Measurements from ENCODE around the gene USHBP1. TPM values are rescaled to one million over a fixed set of nuclear protein-coding genes. Genes with fewer than 3 reads are reported as not detected.
A peak's percentile ranks its signal among the peaks of the same experiment; 100 is the strongest.

USHBP1 gene
- total and polyA plus RNA-seq, 2 of the 4 experiments (the other 2 are of a cell fraction) = not detected

GRCh38 chr19:17266975-17267788, 2.6 kb upstream of the USHBP1 start, which contains the start of gene BABAM1 (continued):
- TF ChIP-seq USF2 (IDR thresholded peaks at IDR 0.05; ENCODE audit: low read depth, low read length) (peak; percentile 40; the same call in 1 of the 2 replicates), NFE2L2 (IDR thresholded peaks at IDR 0.05; ENCODE audit: low read depth, low read length) (no peak)

- H3K56ac ChIP-seq (ENCODE audit: extremely low read depth, insufficient read depth, low read length) = no peak overlapping the region
- no peak overlapping the region for H3K14ac ChIP-seq (replicated peaks; ENCODE audit: low read depth, low read length)
- BruUV-seq (replicated peaks) = no TSS peak
- H3K4me2 ChIP-seq (ENCODE audit: low read depth, low read length) = no peak overlapping the region
- no peaks in the 10 kb centered on the region for H3K9me1 ChIP-seq (ENCODE audit: insufficient read depth, low read length)
- H2BK5ac ChIP-seq (ENCODE audit: low read depth, low read length, poor library complexity, severe bottlenecking) = no peak overlapping the region
- no peak overlapping the region for H2AK9ac ChIP-seq (replicated peaks; ENCODE audit: low read depth, low read length, poor library complexity)
- no peak overlapping the region for H3K4me3 ChIP-seq (ENCODE audit: insufficient read depth, low read depth, low read length)
- H3K27ac ChIP-seq (ENCODE audit: insufficient read depth, low read length) = no peak overlapping the region
- no peaks in the 10 kb centered on the region for H3K9me3 ChIP-seq (ENCODE audit: control insufficient read depth, insufficient read depth, low read length)
- POLR2A ChIA-PET (ENCODE audit: unreplicated experiment) = interaction anchor here (0.7 kb wide), 1 partner anchor 51 kb away, joined by 4 read pairs; the partner anchor contains the start of gene USE1
- no peak overlapping the region for H3K9ac ChIP-seq (ENCODE audit: low read depth, low read length)
- no peak for ATAC-seq (ENCODE audit: low read depth)
- H4K5ac ChIP-seq (ENCODE audit: low read depth, low read length) = peak overlapping the region; percentile 11; the same call in 1 of the 2 replicates
- dilution Hi-C loops (cut with HindIII; ENCODE audit: low sequenced_read_pairs, unreplicated experiment) = no loop called here
- H2AFZ ChIP-seq (replicated peaks; ENCODE audit: low read length, poor library complexity) = peak overlapping the region; percentile 36
- H2BK120ac ChIP-seq (ENCODE audit: low read depth, low read length) = no peak overlapping the region
- no peak for DNase-seq
- H3K36me3 ChIP-seq (ENCODE audit: control insufficient read depth, insufficient read depth, low read length) = peaks cover 9% of the 10 kb centered on the region; the same call in 1 of the 2 replicates
- peak overlapping the region; percentile 68 to 81; a peak in 3 of 4 replicates for H4K8ac ChIP-seq (ENCODE audit: low read depth in 2 of 2, low read length in 2 of 2)
- intact Hi-C loops (cut with micrococcal nuclease) = no loop called here
- H3K27me3 ChIP-seq (ENCODE audit: control insufficient read depth, insufficient read depth, low read length) = no peaks in the 10 kb centered on the region
- no peaks in the 10 kb centered on the region for H4K20me1 ChIP-seq (ENCODE audit: insufficient read depth, low read length)
- no peak overlapping the region for H2BK15ac ChIP-seq (ENCODE audit: low read depth, low read length)
- H3K4me1 ChIP-seq (ENCODE audit: control insufficient read depth, insufficient read depth, low read length) = no peaks in the 10 kb centered on the region; the same call in 1 of the 2 replicates
- H3K4ac ChIP-seq (ENCODE audit: low read depth, low read length) = no peak overlapping the region
- H2BK20ac ChIP-seq (ENCODE audit: low read depth, low read length) = no peak overlapping the region
- H3K18ac ChIP-seq (ENCODE audit: low read depth, low read length) = no peak overlapping the region
- peaks cover 0 to 22% of the 10 kb centered on the region in 2 experiments; a peak in 2 of 4 replicates for H3K79me1 ChIP-seq (ENCODE audit: low read depth in 1 of 2, low read length in 2 of 2)
- H2AK5ac ChIP-seq (ENCODE audit: low read depth, low read length) = no peak overlapping the region
- no peak overlapping the region for H3K23ac ChIP-seq (ENCODE audit: low read depth, low read length)
- in situ Hi-C loops (cut with MboI; ENCODE audit: low sequenced_read_pairs) = no loop called here
- no CpG with 5 or more reads among the region's 12 CpGs for WGBS, 2 experiments (ENCODE audit: extremely low coverage in 2 of 2, insufficient read length in 1 of 2)
- CTCF ChIA-PET = interaction anchor here (0.5 kb wide), 1 partner anchor 13 kb away, joined by 3 read pairs; no protein-coding TSS in a partner anchor
- no peak overlapping the region for H4K91ac ChIP-seq (ENCODE audit: insufficient read depth, low read depth, low read length)
- TF ChIP-seq USF2 (IDR thresholded peaks at IDR 0.05; ENCODE audit: low read depth, low read length) = no peak
- TF ChIP-seq NFE2L2 (IDR thresholded peaks at IDR 0.05; ENCODE audit: low read depth, low read length) = no peak
- no peak for TF ChIP-seq SMC3 (IDR thresholded peaks at IDR 0.05; ENCODE audit: low read depth, low read length)
- TF ChIP-seq FOS (IDR thresholded peaks at IDR 0.05; ENCODE audit: low read depth, low read length) = no peak
- TF ChIP-seq POLR2A (IDR thresholded peaks at IDR 0.05; ENCODE audit: low read depth, low read length) = no peak
- no peak for TF ChIP-seq ELK1 (IDR thresholded peaks at IDR 0.05; ENCODE audit: borderline replicate concordance, low read depth, low read length)
- no peak for TF ChIP-seq MAFK (IDR thresholded peaks at IDR 0.05; ENCODE audit: low read depth, low read length)
- no peak for TF ChIP-seq MAZ (IDR thresholded peaks at IDR 0.05; ENCODE audit: borderline replicate concordance, low read depth, low read length)
- TF ChIP-seq BHLHE40 (IDR thresholded peaks at IDR 0.05; ENCODE audit: low read depth, low read length) = no peak
- no peak for TF ChIP-seq CTCF (conservative IDR thresholded peaks at IDR 0.05; ENCODE audit: low read depth, low read length)
These were observed 2.0 kb upstream of the USHBP1 start for GRCh38 chr19:17266589-17266974.
